Measurements from ENCODE around the gene TFCP2.

TFCP2 gene

DNA sequence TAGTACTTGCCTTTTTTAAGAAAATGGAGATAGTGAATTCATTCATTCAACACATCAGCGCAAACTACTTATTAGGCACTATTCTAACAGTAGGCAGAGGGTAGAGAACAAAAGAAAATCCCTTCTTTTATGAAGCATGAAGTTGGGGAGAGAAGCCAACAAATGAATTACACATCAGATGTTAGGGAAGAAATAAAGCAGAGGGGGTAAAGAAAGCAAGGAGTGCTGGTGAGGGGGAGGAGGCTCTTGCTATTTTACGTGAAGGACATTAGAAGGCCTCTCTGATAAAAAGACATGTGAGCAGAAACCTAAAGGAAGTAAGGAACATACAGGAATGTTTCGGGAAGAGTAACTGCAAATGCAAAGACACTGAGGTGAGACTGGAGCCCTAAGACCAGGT lies 22.2 kb downstream of the TFCP2 start:
- H3K79me2 ChIP-seq (ENCODE audit: low read length), result no peaks in the 10 kb centered on the region
- H3K9ac ChIP-seq (ENCODE audit: low read length), result no peak overlapping the region
- no peaks in the 10 kb centered on the region for H3K9me3 ChIP-seq (replicated peaks; ENCODE audit: insufficient read depth, low read length)
- no peak overlapping the region for H3K27ac ChIP-seq (ENCODE audit: low read length)
- H3K27me3 ChIP-seq (replicated peaks; ENCODE audit: insufficient read depth, low read length), result no peaks in the 10 kb centered on the region
- H3K4me2 ChIP-seq (ENCODE audit: low read depth, low read length), result no peak overlapping the region
- H4K20me1 ChIP-seq (ENCODE audit: insufficient read depth, low read length), result no peaks in the 10 kb centered on the region
- no peak for DNase-seq
- no peak overlapping the region for H3K4me3 ChIP-seq (ENCODE audit: low read length)
- no peaks in the 10 kb centered on the region for H3K9me2 ChIP-seq (replicated peaks; ENCODE audit: insufficient read depth, low read length)
- no peaks in the 10 kb centered on the region for H3F3A ChIP-seq (ENCODE audit: insufficient read depth, low read length)
- no peaks in the 10 kb centered on the region for H3K36me3 ChIP-seq (replicated peaks; ENCODE audit: insufficient read depth, low read length)
- TF ChIP-seq EZH2phosphoT487 (IDR thresholded peaks at IDR 0.05; ENCODE audit: low read length) (no peak), EZH2 (optimal IDR thresholded peaks at IDR 0.05; ENCODE audit: low read depth, low read length) (no peak)
- TF ChIP-seq, protein P1, sequence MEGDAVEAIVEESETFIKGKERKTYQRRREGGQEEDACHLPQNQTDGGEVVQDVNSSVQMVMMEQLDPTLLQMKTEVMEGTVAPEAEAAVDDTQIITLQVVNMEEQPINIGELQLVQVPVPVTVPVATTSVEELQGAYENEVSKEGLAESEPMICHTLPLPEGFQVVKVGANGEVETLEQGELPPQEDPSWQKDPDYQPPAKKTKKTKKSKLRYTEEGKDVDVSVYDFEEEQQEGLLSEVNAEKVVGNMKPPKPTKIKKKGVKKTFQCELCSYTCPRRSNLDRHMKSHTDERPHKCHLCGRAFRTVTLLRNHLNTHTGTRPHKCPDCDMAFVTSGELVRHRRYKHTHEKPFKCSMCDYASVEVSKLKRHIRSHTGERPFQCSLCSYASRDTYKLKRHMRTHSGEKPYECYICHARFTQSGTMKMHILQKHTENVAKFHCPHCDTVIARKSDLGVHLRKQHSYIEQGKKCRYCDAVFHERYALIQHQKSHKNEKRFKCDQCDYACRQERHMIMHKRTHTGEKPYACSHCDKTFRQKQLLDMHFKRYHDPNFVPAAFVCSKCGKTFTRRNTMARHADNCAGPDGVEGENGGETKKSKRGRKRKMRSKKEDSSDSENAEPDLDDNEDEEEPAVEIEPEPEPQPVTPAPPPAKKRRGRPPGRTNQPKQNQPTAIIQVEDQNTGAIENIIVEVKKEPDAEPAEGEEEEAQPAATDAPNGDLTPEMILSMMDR (IDR thresholded peaks at IDR 0.05; ENCODE audit: low read length), result no peak
- H3K4me1 ChIP-seq (ENCODE audit: low read length), result no peaks in the 10 kb centered on the region
- H2AFZ ChIP-seq (ENCODE audit: low read length), result no peak overlapping the region

DNA sequence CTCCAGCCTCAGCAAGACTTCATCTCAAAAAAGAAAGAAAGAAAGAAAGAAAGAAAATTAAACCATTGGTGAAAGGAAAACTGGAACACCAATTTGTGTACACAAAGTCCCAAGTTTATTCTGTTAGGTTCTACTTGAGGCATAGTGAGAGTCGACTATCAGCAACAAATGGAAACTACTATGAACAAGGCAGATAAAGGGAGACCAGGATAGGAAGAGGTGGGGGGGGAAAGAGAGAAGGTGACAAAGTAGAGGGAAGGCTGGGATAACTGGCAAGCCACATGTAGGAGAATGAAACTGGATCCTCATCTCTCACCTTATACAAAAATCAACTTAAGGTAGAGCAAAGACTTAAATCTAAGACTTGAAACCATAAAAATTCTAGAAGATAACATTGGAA lies 25.6 kb downstream of the TFCP2 start:
- H3K4me3 ChIP-seq (ENCODE audit: low read length), result no peak overlapping the region
- TF ChIP-seq EZH2 (optimal IDR thresholded peaks at IDR 0.05; ENCODE audit: low read depth, low read length) (no peak), EZH2phosphoT487 (IDR thresholded peaks at IDR 0.05; ENCODE audit: low read length) (no peak)
- TF ChIP-seq, protein P1 (IDR thresholded peaks at IDR 0.05; ENCODE audit: low read length), result no peak
- H2AFZ ChIP-seq (ENCODE audit: low read length), result no peak overlapping the region
- H3K36me3 ChIP-seq (replicated peaks; ENCODE audit: insufficient read depth, low read length), result no peaks in the 10 kb centered on the region
- no peak overlapping the region for H3K4me2 ChIP-seq (ENCODE audit: low read depth, low read length)
- H4K20me1 ChIP-seq (ENCODE audit: insufficient read depth, low read length), result no peaks in the 10 kb centered on the region
- no peaks in the 10 kb centered on the region for H3K9me2 ChIP-seq (replicated peaks; ENCODE audit: insufficient read depth, low read length)
- no peaks in the 10 kb centered on the region for H3K79me2 ChIP-seq (ENCODE audit: low read length)
- no peaks in the 10 kb centered on the region for H3F3A ChIP-seq (ENCODE audit: insufficient read depth, low read length)
- no peaks in the 10 kb centered on the region for H3K9me3 ChIP-seq (replicated peaks; ENCODE audit: insufficient read depth, low read length)
- no peak overlapping the region for H3K9ac ChIP-seq (ENCODE audit: low read length)
- no peaks in the 10 kb centered on the region for H3K27me3 ChIP-seq (replicated peaks; ENCODE audit: insufficient read depth, low read length)
- H3K27ac ChIP-seq (ENCODE audit: low read length), result no peak overlapping the region
- H3K4me1 ChIP-seq (ENCODE audit: low read length), result no peaks in the 10 kb centered on the region
- DNase-seq, result no peak

DNA sequence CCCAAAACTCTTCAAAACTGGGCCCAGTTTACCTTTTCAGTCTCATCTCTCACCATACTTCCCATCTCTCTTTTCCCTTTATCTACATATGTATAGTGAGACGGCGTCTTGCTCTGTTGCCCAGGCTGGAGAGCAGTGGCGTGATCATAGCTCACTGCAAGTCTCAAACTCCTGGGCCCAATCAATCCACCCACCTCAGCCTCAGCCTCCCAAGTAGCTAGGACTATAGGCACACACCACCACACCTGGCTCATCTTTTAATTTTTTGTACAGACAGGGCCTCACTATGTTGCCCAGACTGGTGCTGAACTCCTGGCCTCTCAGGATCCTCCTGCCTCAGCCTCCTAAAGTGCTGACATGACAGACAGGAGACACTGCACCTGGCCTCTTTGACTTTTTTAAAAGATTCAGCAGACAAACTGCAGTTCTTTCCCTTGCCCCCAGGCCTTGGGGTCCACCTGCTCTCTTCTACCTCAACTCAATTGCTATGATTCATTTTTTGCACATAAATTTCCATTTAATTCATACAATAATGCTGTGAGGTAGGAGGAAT lies 33.6 kb downstream of the TFCP2 start:
- H3K4me2 ChIP-seq (ENCODE audit: low read depth, low read length), result no peak overlapping the region
- H3K36me3 ChIP-seq (replicated peaks; ENCODE audit: insufficient read depth, low read length), result no peaks in the 10 kb centered on the region
- H3K9me2 ChIP-seq (replicated peaks; ENCODE audit: insufficient read depth, low read length), result no peaks in the 10 kb centered on the region
- H3K4me1 ChIP-seq (ENCODE audit: low read length), result no peaks in the 10 kb centered on the region
- no peak overlapping the region for H2AFZ ChIP-seq (ENCODE audit: low read length)
- TF ChIP-seq EZH2phosphoT487 (IDR thresholded peaks at IDR 0.05; ENCODE audit: low read length) (no peak), EZH2 (optimal IDR thresholded peaks at IDR 0.05; ENCODE audit: low read depth, low read length) (no peak)
- TF ChIP-seq, protein P1 (IDR thresholded peaks at IDR 0.05; ENCODE audit: low read length), result no peak
- no peak overlapping the region for H3K9ac ChIP-seq (ENCODE audit: low read length)
- no peaks in the 10 kb centered on the region for H4K20me1 ChIP-seq (ENCODE audit: insufficient read depth, low read length)
- no peak overlapping the region for H3K4me3 ChIP-seq (ENCODE audit: low read length)
- no peaks in the 10 kb centered on the region for H3K9me3 ChIP-seq (replicated peaks; ENCODE audit: insufficient read depth, low read length)
- no peaks in the 10 kb centered on the region for H3K27me3 ChIP-seq (replicated peaks; ENCODE audit: insufficient read depth, low read length)
- no peak overlapping the region for H3K27ac ChIP-seq (ENCODE audit: low read length)
- no peak for DNase-seq
- no peaks in the 10 kb centered on the region for H3K79me2 ChIP-seq (ENCODE audit: low read length)
- no peaks in the 10 kb centered on the region for H3F3A ChIP-seq (ENCODE audit: insufficient read depth, low read length)

All from MM.1S (cell line).